GM19438 (cell line): ENCODE results near the gene PLN.

Source experiments
- ATAC-seq: cut with Tn5 transposase; IDR thresholded peaks from one replicate; pipeline ENCODE4 v1.9.1; 2021; ENCODE audit warnings: low read depth; ENCODE audit not compliant: unreplicated experiment

Gene PLN

DNA sequence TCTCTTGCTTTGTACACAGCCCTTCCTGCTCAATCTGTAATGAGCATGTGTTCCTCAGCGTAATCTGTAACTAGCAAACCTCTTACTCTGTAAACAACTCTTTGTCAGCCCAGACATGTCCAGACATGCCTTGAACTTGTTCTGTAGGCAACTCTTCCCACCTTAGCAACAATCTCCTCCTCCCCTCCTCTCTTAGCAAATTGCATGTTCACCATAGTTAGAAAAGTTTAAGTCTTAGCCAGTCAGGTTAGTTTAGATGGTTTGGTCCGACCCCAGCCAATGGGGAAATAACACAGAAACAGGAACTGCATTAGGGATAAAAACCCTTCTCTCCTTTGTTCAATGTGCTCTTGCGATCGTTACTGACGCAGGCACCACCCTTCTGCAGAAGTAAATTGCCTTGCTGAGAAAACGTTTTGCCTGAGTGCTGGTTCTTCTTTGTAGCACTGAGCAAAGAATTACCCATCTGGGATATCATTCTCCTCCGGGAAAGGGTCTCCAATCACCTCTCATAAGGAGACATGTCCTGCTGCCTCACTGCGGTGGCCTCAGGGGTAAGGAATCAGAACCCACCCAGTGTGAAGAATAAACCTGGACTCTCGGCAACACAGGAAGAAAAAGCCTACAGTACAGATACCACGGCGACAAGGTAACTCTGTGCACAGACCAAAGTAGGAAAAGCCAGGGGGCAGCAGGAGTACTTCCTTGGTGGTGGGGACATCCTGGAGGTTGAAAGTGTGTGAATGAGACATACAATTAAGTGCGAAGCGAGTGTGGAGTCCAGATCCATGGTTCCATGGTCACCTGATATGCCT is 26.2 kb downstream of the PLN start:
- ATAC-seq = no peak

GRCh38 chr6:118577972-118578371 is 29.9 kb downstream of the PLN start:
- ATAC-seq = no peak

DNA sequence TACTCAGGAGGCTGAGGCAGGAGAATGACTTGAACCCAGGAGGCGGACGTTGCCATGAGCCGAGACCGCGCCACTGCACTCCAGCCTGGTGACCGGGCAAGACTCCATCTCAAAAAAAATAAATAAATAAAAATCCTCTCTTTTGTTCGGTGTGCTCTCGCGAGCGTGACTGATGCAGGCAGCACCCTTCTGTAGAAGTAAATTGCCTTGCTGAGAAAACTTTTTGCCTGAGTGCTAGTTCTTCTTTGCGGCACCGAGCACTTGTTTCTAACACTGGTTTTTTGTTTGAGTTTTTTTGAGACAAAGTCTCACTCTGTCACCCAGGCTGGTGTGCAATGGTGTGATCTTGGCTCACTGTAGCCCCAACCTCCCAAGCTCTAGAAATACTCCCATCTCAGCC is 30.5 kb downstream of the PLN start:
- no peak for ATAC-seq

DNA sequence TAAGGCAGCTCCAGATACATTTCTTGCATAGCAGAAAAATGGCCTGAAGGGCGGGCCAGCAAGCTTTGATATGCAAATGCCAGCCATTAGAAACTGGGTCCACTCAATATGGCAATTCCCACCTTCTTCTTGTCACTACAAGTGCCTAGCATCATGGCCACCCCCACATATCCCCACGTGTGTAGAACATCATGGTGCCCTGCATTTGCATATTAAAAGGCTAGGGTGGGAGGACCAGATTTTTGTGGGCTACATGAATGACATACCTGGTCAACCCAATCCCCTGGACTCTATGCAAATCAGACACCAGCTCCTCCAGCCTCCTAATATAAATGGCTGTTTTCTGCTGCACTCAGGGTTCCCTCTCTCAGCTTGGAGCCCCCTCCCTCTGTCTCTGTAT is 31.7 kb downstream of the PLN start:
- ATAC-seq = no peak

- ATAC-seq = peak; percentile 86
These were observed 32.7 kb downstream of the PLN start for GRCh38 chr6:118580585-118581419.

DNA sequence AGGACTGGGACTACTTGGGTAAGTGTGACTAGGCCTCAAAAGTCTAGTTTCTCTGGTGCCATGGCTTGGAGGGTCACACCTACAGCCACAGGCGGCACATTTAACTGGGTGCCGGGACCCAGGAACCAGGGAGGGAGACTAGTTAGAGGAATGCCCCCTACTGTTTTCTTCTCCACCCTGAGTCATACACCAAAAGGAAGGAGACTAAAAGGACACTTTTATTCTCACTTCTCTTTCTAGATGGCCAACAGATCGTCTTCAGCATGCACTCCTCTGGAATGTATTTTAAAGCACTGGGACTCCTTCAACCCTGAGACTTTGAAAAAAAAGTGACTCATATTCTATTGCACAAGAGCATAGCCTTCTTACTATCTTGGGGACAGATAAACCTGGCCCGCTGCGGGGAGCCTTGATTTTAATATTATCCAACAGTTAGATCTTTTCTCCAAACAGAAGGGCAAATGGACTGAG is 33.4 kb downstream of the PLN start:
- ATAC-seq = no peak

GRCh38 chr6:118584911-118585310 is 36.8 kb downstream of the PLN start:
- ATAC-seq = no peak

- no peak for ATAC-seq
These were observed 38.8 kb downstream of the PLN start for GRCh38 chr6:118586746-118587485.

DNA sequence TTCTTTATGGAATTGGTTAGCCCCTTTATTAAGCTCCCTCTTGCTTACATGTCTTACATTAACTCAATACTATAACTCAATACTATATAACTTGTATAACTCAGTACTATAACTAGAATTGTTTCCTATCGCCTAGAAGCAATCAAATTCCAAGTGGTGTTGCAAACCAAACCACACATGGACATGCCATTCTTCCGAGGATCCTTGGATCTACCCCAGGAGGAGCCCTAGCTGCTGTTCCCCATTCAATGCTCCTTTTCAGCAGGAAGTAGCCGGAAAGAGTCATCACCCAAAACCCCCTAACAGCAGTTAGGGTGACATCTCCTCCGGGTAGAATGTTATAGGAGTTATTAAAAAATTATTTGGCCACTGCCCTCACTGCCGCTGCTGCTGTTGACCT is 40.5 kb downstream of the PLN start:
- no peak for ATAC-seq

DNA sequence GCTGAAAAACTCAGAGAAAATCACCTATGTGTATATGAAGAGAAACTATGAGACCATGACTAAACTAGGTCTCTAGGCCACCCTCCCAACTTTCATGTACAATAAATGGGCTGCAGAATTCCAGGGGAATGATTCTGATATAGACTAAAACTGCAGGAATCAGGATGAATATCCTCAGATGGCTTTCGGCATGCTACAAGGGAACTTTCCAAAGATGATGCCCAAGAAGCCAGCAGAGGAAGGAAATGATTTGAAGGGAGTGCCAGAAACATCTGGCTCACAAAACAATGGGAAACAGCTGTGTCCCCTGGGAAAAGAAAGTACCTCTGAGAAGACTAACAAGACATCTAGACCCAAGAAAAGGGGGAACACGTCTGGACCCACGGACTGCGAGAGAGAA is 41.1 kb downstream of the PLN start:
- ATAC-seq = no peak

- ATAC-seq = no peak
These were observed 41.7 kb downstream of the PLN start for GRCh38 chr6:118589649-118590365.

DNA sequence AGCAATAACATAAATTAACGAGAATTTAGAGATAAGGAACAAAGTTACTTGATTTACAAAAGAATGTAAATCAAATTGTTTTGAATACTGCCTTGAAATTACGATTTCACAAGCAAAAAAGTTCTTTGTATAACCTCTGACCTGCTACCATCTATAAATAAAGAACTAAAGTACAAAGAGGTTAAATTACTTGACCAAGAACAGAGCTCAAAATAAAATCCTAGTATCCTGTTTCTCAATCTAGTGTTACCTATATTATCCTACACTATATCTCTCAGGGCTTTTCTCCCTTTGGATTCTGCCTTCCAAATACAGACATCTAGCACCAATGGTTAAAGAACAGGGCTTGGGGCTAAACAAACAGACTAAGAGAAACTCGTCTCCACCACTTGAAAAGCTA is 43.8 kb downstream of the PLN start:
- no peak for ATAC-seq

DNA sequence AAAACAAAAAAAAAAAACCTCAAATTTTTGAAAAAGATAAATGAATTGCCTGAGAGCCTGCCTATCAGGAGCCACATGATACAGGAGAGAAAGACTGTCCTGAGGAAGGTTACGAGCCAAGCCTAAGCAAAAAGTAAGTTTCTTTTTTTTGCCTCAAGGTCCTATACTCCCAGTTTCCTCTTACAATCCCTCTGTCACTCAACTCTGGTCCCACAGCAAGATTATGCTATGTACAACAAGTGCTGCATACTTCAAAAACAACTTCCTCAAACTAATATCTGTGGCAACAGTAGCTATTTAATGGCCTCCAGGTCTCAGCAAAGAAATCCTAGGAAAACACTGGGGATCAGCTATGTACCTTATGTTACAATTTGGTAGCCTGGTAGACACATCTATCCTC is 46.8 kb downstream of the PLN start:
- no peak for ATAC-seq

GRCh38 chr6:118596774-118597320 is 48.8 kb downstream of the PLN start:
- ATAC-seq = no peak

DNA sequence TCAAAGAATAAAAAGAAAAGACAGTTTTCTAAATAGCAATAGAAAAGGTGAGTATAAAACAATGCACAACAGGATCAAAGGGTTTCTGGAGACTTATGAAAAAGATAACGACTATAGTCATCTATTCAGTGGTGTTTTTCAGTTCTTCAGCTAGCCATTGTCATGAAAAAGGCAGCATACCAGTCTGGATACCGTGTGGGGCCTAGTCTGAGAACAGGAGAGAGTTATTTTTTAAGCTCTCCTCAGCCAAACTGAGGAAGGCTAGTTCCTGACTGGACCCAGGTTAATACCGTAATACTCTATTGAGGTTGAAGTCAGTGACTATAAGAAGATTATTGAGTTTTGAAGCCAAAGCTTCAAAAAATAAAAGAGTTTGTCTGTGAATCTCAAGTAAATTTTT is 49.5 kb downstream of the PLN start:
- ATAC-seq = no peak

DNA sequence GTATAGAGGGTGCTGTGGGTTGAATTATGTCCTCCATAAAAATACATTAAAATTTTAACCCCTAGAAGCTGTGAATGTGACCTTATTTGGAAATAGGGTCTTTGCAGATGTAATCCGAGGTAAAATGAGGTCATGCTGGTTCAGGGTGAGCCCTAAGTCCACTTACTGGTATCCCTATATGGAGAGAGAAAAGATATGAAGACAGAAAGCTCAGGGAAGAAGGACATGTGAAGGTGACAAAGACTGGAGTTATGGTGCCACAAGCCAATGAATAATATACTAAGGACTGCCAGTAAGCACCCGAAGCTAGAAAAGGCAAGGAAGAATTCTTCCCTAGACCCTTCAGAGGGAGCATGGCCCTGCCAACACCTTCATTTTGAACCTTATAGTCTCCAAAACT is 50.2 kb downstream of the PLN start:
- ATAC-seq = no peak

GRCh38 chr6:118602300-118602699 is 54.2 kb downstream of the PLN start:
- ATAC-seq = no peak

DNA sequence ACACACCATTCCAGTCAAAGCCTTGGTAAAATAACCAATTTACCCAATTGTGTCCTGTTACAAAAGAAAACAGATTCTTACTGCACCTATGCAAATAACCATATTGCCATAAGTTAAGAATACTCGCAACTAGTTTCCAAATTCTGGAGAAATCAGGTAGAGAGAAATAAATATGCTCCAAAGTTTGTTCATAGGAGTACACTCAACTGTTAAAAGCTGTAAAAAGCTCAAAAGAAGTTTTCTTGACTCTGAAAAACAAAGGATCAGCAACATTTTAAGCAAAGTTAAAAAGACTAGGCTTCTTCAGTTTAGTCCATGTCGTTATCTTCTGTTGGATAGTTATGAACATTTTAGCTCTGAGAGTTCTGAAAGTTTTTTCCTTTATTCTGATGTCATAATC is 55.3 kb downstream of the PLN start:
- no peak for ATAC-seq

DNA sequence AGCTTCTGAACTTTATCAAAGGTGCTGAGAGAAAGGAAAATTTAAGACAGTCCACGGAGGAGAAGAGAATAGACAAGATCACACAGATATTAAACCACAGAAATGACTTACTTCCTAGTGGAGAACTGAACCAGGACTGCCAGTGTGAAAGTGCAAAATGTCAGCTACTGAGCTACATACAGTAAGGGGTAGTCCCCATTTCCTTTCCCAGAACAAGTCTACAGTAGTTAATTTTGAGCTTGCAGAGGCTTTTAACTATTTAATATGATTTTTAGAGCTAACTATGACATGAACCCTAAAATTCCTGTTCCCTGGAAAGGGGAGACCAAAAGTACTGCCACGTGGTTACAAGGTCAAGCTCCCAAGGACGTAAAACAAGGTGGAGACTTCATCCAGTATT is 58.2 kb downstream of the PLN start:
- ATAC-seq = no peak

- ATAC-seq = no peak
These were observed 58.8 kb downstream of the PLN start for GRCh38 chr6:118606858-118607257.
